ENCODE data around the gene EIF2S3. TPM values are rescaled to one million over a fixed set of nuclear protein-coding genes. Genes with fewer than 3 reads are reported as not detected.
A peak's percentile ranks its signal among the peaks of the same experiment; 100 is the strongest.

Gene EIF2S3
- total and polyA plus RNA-seq, 3 donors from 2014 or later = 44.0 to 66.5 (median 65.4) TPM

DNA sequence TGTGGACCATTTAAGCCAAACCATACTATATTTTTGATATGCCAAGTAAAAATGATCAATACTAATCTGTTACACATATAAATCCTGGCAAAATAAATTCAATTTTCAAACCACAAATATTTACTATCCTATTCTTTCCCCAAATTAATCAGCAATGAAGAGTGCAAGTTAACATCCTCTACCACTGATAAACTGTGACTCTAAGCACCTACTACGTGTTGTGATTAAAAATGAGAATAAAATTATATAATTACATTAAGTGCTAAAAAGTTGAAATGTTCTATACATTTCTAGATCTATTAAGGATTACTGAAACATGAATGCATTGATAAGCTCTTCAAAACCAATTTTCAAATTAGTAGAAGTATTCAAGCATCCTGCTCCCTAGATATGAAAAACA lies 31.2 kb upstream of the EIF2S3 start:
- 7 to 22% methylated on average over 1 of the region's 1 CpG for WGBS, 2 donors
- no peak for TF ChIP-seq POLR2A (IDR thresholded peaks at IDR 0.05)
- no peak for TF ChIP-seq CTCF (IDR thresholded peaks at IDR 0.05)
- H3K4me1 ChIP-seq = no peaks in the 10 kb centered on the region
- H3K9me3 ChIP-seq = no peaks in the 10 kb centered on the region
- intact Hi-C loops (cut with DNase I; ENCODE audit: low total_unique reads) = no loop called here
- H3K36me3 ChIP-seq (ENCODE audit: low read depth, missing control alignments) = no peaks in the 10 kb centered on the region
- H3K27ac ChIP-seq = peak overlapping the region in 1 of 2 donors; percentile 7
- no peaks in the 10 kb centered on the region for H3K27me3 ChIP-seq
- DNase-seq = no peak
- H3K4me3 ChIP-seq = peak overlapping the region; percentile 67 to 85

DNA sequence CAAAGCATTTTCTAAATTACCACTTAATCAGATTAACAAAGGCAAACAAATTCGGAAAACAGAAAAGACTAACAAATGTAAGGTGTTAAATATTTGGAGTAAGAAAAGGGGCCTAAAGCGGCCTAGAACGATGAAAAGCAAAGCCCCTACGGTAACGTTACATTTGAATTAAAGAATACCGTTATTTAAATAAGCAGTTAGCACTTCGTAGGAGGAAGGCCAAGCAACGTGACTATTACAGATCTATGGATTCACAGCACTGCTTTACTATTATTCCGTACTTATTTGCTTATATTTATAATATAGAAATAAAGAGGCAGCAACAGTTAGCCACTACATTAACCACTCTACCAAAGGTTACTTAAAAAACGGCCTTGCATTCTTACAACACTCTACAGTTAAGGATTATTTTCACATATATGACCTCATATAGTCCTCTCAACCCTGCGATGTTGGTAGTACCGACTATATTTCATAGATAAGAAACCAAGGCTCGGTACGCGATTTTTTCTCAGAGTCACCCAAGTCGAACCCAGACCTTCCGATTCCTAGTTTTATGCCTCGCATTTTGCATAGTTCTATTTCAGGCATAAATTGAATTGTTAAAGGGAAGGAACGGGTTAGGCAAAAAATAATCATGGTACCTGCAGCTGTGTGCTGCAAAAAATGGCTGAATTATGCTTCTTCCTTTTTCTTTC lies 30.6 kb upstream of the EIF2S3 start:
- no peak for DNase-seq
- intact Hi-C loops (cut with DNase I; ENCODE audit: low total_unique reads) = no loop called here
- Histone ChIP-seq H3K27me3 (no peaks in the 10 kb centered on the region), H3K27ac (peak overlapping the region; percentile 91 to 93), H3K4me1 (no peaks in the 10 kb centered on the region), H3K9me3 (no peaks in the 10 kb centered on the region), H3K36me3 (ENCODE audit: low read depth, missing control alignments) (no peaks in the 10 kb centered on the region), H3K4me3 (peak overlapping the region; percentile 67 to 85)
- WGBS, 2 donors = 2% methylated on average over 19 of the region's 19 CpGs
- TF ChIP-seq POLR2A (IDR thresholded peaks at IDR 0.05) (no peak), CTCF (IDR thresholded peaks at IDR 0.05) (peak in 1 of 3 experiments; percentile 6)

GRCh38 chrX:24024819-24025740 lies 29.7 kb upstream of the EIF2S3 start:
- H3K36me3 ChIP-seq (ENCODE audit: low read depth, missing control alignments) = no peaks in the 10 kb centered on the region
- H3K4me1 ChIP-seq = no peaks in the 10 kb centered on the region
- 0% methylated on average over 8 of the region's 111 CpGs; no CpG with 5 or more reads in 1 of the 2 donors for WGBS, 2 donors
- DNase-seq = peak; percentile 85
- peak overlapping the region; percentile 67 to 85 for H3K4me3 ChIP-seq
- TF ChIP-seq POLR2A (IDR thresholded peaks at IDR 0.05) (no peak), CTCF (IDR thresholded peaks at IDR 0.05) (no peak)
- intact Hi-C loops (cut with DNase I; ENCODE audit: low total_unique reads) = no loop called here
- no peaks in the 10 kb centered on the region for H3K9me3 ChIP-seq
- peak overlapping the region; percentile 91 to 93 for H3K27ac ChIP-seq
- H3K27me3 ChIP-seq = no peaks in the 10 kb centered on the region

DNA sequence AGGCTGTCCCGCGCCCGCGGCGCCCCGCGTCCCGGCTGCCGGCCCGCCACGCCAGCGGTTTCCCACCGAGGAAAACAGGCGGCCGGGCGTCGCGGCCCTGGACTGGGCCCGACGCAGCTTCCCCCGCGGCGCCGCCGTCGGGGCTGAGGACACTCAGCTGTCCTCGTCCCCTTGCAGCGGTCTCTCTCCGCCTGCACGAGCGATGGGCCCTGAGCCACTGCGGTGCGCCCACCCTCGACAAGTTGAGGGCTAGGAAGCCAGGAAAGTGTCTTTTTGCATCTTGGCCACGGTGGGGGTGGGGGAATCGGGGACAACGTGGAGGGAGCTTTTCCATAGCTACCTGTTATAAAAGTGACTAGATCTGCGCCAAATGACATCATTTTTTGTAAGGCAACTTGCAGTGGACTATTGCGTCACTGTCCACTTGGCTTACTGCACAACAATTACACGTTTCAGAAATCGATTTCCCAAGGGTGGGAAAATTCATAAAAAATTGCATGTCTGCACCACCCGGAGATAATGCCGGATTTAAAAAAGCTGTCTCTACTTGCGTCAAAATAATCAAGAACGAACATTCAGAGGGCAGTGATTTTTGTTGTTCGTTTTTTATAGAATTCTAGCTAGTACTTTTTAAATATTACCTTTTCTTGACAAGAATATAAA lies 28.9 kb upstream of the EIF2S3 start:
- WGBS, 2 donors = 0 to 1% methylated on average over 11 to 20 of the region's 46 CpGs
- Histone ChIP-seq H3K4me1 (no peaks in the 10 kb centered on the region), H3K36me3 (ENCODE audit: low read depth, missing control alignments) (no peaks in the 10 kb centered on the region), H3K9me3 (no peaks in the 10 kb centered on the region), H3K4me3 (peak overlapping the region; percentile 67 to 85), H3K27me3 (no peaks in the 10 kb centered on the region), H3K27ac (peak overlapping the region; percentile 77 to 93)
- intact Hi-C loops (cut with DNase I; ENCODE audit: low total_unique reads) = no loop called here
- DNase-seq = no peak
- TF ChIP-seq CTCF (IDR thresholded peaks at IDR 0.05) (no peak), POLR2A (IDR thresholded peaks at IDR 0.05) (no peak)

Data from testis (tissue), 3 donors.